Measurements from ENCODE around the gene TIMM22. TPM values are rescaled to one million over a fixed set of nuclear protein-coding genes. Genes with fewer than 3 reads are reported as not detected.

TIMM22 gene
- total RNA-seq, 2 donors from 2014 or later = 13.6 to 14.6 TPM

DNA sequence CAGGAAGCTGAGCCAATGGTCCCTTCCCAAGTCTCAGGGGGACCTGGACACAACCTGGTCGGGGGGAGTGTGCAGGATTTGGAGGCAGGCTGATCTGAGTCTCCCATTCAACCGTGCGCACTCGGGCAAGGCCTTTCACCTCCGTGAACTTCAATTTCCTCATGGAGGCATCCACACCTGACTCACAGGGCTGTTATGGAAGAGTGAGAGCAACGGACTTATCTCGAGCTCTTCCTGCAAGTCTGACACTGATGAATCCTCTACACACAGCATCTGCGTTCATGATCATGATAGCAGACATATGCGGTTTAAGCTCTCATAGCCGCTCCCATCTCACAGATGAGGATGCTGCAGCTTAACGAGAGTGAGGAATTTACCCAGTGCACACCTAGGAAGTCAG lies 21.6 kb downstream of the TIMM22 start:
- no peak overlapping the region for H3K27ac ChIP-seq (ENCODE audit: low read depth, low read length)
- Mint-ChIP-seq H3K4me3 (no peak overlapping the region), H3K9me3 (no peaks in the 10 kb centered on the region), H3K27ac (no peak overlapping the region), H3K4me1 (no peaks in the 10 kb centered on the region), H3K27me3 (ENCODE audit: insufficient read depth) (no peaks in the 10 kb centered on the region), H3K36me3 (ENCODE audit: low read depth) (no peaks in the 10 kb centered on the region)
- WGBS, 2 experiments (ENCODE audit: insufficient coverage in 1 of 2, insufficient read length in 1 of 2) = 85 to 98% methylated on average over 10 to 11 of the region's 11 CpGs
- no peak for TF ChIP-seq CTCF (conservative IDR thresholded peaks at IDR 0.05)
- H3K36me3 ChIP-seq (ENCODE audit: control insufficient read depth, insufficient read depth, low read length) = no peaks in the 10 kb centered on the region
- H3K9ac ChIP-seq (ENCODE audit: extremely low read depth, low read length, poor library complexity, severe bottlenecking) = no peak overlapping the region
- no peaks in the 10 kb centered on the region for H3K27me3 ChIP-seq (ENCODE audit: control insufficient read depth, insufficient read depth, low read length, poor library complexity, severe bottlenecking)
- no peak for DNase-seq
- no peak overlapping the region for H3K4me3 ChIP-seq (ENCODE audit: low read length)
- H3K4me1 ChIP-seq (ENCODE audit: control insufficient read depth, insufficient read depth, low read length) = no peaks in the 10 kb centered on the region
- no peaks in the 10 kb centered on the region for H3K9me3 ChIP-seq (ENCODE audit: control insufficient read depth, low read length)

DNA sequence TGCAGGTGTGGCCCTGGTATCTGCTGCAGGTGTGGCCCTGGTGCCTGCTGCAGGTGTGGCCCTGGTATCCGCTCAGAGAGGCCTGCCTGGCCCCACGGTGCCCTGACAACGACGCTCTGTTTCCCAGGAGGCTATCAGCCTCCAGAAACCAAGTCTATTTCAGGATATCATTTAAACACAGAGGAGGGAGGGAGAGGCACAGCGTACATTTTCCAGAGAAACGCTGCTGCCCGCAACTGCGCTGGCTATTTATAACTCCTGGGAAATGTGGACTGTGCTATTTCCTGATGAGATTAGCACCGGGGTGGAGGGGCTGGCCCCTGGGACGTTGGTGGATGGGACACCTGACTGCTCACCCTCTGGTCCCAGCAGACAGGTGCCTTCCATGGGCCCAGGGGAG lies 22.5 kb downstream of the TIMM22 start:
- Mint-ChIP-seq H3K27ac (peak overlapping the region; percentile 66), H3K27me3 (ENCODE audit: insufficient read depth) (no peaks in the 10 kb centered on the region), H3K4me1 (no peaks in the 10 kb centered on the region), H3K36me3 (ENCODE audit: low read depth) (no peaks in the 10 kb centered on the region), H3K4me3 (no peak overlapping the region), H3K9me3 (no peaks in the 10 kb centered on the region)
- no peak for DNase-seq
- H3K27ac ChIP-seq (ENCODE audit: low read depth, low read length) = no peak overlapping the region
- no peak overlapping the region for H3K4me3 ChIP-seq (ENCODE audit: low read length)
- H3K36me3 ChIP-seq (ENCODE audit: control insufficient read depth, insufficient read depth, low read length) = no peaks in the 10 kb centered on the region
- H3K9ac ChIP-seq (ENCODE audit: extremely low read depth, low read length, poor library complexity, severe bottlenecking) = no peak overlapping the region
- H3K4me1 ChIP-seq (ENCODE audit: control insufficient read depth, insufficient read depth, low read length) = no peaks in the 10 kb centered on the region
- 90 to 96% methylated on average over 7 to 10 of the region's 10 CpGs for WGBS, 2 experiments (ENCODE audit: insufficient coverage in 1 of 2, insufficient read length in 1 of 2)
- H3K27me3 ChIP-seq (ENCODE audit: control insufficient read depth, insufficient read depth, low read length, poor library complexity, severe bottlenecking) = no peaks in the 10 kb centered on the region
- TF ChIP-seq CTCF (conservative IDR thresholded peaks at IDR 0.05) = no peak
- H3K9me3 ChIP-seq (ENCODE audit: control insufficient read depth, low read length) = no peaks in the 10 kb centered on the region

GRCh38 chr17:1021147-1021546 lies 24.2 kb downstream of the TIMM22 start:
- Histone ChIP-seq H3K36me3 (ENCODE audit: control insufficient read depth, insufficient read depth, low read length) (no peaks in the 10 kb centered on the region), H3K4me1 (ENCODE audit: control insufficient read depth, insufficient read depth, low read length) (no peaks in the 10 kb centered on the region), H3K4me3 (ENCODE audit: low read length) (no peak overlapping the region), H3K27me3 (ENCODE audit: control insufficient read depth, insufficient read depth, low read length, poor library complexity, severe bottlenecking) (no peaks in the 10 kb centered on the region), H3K27ac (ENCODE audit: low read depth, low read length) (no peak overlapping the region), H3K9me3 (ENCODE audit: control insufficient read depth, low read length) (no peaks in the 10 kb centered on the region), H3K9ac (ENCODE audit: extremely low read depth, low read length, poor library complexity, severe bottlenecking) (no peak overlapping the region)
- Mint-ChIP-seq H3K4me1 (no peaks in the 10 kb centered on the region), H3K9me3 (no peaks in the 10 kb centered on the region), H3K27me3 (ENCODE audit: insufficient read depth) (no peaks in the 10 kb centered on the region), H3K36me3 (ENCODE audit: low read depth) (peaks cover 3% of the 10 kb centered on the region), H3K27ac (no peak overlapping the region), H3K4me3 (no peak overlapping the region)
- DNase-seq = no peak
- WGBS, 2 experiments (ENCODE audit: insufficient coverage in 1 of 2, insufficient read length in 1 of 2) = 93% methylated on average over 10 to 17 of the region's 17 CpGs
- no peak for TF ChIP-seq CTCF (conservative IDR thresholded peaks at IDR 0.05)

Data from endodermal cell (in vitro differentiated cells).